Hepatocyte (in vitro differentiated cells): ENCODE measurements around the gene EIF4ENIF1.

Experiments used
- EZH2 ChIP-seq: fragments of 200-600 bp; sonication (generic); IDR thresholded peaks from 2 replicates; pipeline ENCODE4 v1.6.1; 2016; ENCODE audit warnings: antibody characterized with exemption, mild to moderate bottlenecking, borderline replicate concordance
- TF ChIP-seq, protein P1 (sequence below): fragments of 200-600 bp; sonication (generic); IDR thresholded peaks from 2 replicates; pipeline ENCODE4 v1.5.1; 2016; ENCODE audit warnings: antibody characterized with exemption, mild to moderate bottlenecking; ENCODE audit not compliant: poor library complexity

DNA sequence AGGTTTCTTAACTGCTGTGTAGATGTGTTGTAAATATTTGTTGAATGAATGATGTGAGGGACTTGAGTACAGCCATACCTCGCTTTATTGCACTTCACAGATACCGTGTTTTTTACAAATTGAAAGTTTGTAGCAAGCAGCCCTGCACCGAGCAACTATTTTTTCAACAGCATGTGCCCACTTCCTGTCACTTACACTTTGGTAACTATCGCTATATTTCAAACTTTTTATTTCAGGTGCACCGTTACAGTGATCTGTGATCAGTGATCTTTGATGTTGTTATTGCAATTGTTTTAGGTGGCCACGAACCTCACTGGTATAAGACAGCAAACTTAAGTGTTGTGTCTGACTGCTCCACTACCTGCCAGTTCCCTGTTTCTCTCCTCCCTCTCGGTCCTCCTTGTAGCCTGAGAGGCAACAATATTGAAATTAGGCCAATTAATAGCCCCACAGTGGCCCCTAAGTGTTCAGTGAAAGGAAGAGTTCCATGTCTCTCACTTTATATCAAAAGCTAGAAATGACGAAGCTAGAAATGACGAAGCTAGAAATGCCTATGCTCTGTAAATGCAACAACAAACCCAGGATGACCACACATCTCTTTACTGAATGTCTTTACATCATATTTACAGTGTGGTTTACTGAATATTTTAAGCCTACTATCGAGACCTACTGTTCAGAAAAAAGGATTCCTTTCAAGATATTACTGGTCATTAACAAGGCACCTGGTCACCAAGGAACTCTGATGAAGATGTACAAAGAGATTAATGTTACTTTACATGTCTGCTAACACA, 7.7 kb upstream of the EIF4ENIF1 start:
- TF ChIP-seq, protein P1, sequence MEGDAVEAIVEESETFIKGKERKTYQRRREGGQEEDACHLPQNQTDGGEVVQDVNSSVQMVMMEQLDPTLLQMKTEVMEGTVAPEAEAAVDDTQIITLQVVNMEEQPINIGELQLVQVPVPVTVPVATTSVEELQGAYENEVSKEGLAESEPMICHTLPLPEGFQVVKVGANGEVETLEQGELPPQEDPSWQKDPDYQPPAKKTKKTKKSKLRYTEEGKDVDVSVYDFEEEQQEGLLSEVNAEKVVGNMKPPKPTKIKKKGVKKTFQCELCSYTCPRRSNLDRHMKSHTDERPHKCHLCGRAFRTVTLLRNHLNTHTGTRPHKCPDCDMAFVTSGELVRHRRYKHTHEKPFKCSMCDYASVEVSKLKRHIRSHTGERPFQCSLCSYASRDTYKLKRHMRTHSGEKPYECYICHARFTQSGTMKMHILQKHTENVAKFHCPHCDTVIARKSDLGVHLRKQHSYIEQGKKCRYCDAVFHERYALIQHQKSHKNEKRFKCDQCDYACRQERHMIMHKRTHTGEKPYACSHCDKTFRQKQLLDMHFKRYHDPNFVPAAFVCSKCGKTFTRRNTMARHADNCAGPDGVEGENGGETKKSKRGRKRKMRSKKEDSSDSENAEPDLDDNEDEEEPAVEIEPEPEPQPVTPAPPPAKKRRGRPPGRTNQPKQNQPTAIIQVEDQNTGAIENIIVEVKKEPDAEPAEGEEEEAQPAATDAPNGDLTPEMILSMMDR, result no peak
- TF ChIP-seq EZH2, result no peak
